Neuron (in vitro differentiated cells): ENCODE measurements around the gene PUM1.
"Not testable (repeated sequence)": the region's sequence is repeated elsewhere in the genome, so short reads cannot be mapped to it uniquely, and the experiment has no call there.

Experiments
- H2AFZ ChIP-seq: one replicate; pipeline ENCODE4 v1.6.1; 2013; ENCODE audit warnings: low read depth, mild to moderate bottlenecking, inconsistent platforms, low read length, moderate library complexity
- H3K27me3 ChIP-seq: one replicate; pipeline ENCODE4 v1.6.1; 2013; ENCODE audit warnings: low read length; ENCODE audit not compliant: insufficient read depth
- H3K36me3 ChIP-seq: one replicate; pipeline ENCODE4 v1.6.1; 2013; ENCODE audit warnings: low read length; ENCODE audit not compliant: insufficient read depth
- H3K4me1 ChIP-seq: one replicate; pipeline ENCODE4 v1.6.1; 2013; ENCODE audit warnings: low read length; ENCODE audit not compliant: insufficient read depth
- H3K4me3 ChIP-seq: 2 replicates; pipeline ENCODE4 v1.5.1; 2013; ENCODE audit warnings: mild to moderate bottlenecking, low read length, moderate library complexity
- H3K9me3 ChIP-seq: one replicate; pipeline ENCODE4 v1.6.1; 2013; ENCODE audit warnings: low read length

PUM1 gene

DNA sequence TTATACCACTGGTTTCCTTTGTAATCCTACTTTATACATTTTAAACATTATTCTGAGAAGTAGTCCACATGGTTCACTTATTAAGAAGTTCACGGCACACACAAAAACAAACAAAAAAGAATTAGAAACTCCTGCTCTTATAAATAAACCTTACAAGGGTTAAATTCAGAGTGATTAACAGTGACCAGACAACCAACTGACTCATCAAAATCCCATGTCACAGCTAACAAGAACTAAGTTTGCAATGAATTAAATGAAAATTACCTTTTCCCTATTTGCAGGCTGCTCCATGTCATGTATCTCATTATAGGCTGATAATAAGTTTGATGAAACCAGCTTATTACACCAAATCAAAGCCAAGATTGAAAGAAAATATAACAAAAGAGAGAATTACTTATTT lies 77.5 kb downstream of the PUM1 start:
- Histone ChIP-seq H3K4me1 (no peaks in the 10 kb centered on the region), H3K4me3 (no peak overlapping the region), H3K36me3 (peaks cover 59% of the 10 kb centered on the region)

GRCh38 chr1:30986755-30987154 lies 78.8 kb downstream of the PUM1 start:
- no peak overlapping the region for H3K4me3 ChIP-seq
- no peaks in the 10 kb centered on the region for H3K4me1 ChIP-seq
- H3K36me3 ChIP-seq: peaks cover 57% of the 10 kb centered on the region

More for the DNA sequence above, 77.5 kb downstream of the PUM1 start:
- Histone ChIP-seq H2AFZ (no peak overlapping the region), H3K9me3 (peaks cover 3% of the 10 kb centered on the region), H3K27me3 (no peaks in the 10 kb centered on the region)

GRCh38 chr1:30984991-30985503 lies 80.5 kb downstream of the PUM1 start:
- H3K36me3 ChIP-seq: peaks cover 56% of the 10 kb centered on the region
- no peaks in the 10 kb centered on the region for H3K4me1 ChIP-seq
- no peak overlapping the region for H2AFZ ChIP-seq
- H3K27me3 ChIP-seq: no peaks in the 10 kb centered on the region
- H3K9me3 ChIP-seq: no peaks in the 10 kb centered on the region
- H3K4me3 ChIP-seq: no peak overlapping the region

More at GRCh38 chr1:30986755-30987154, 78.8 kb downstream of the PUM1 start:
- H3K9me3 ChIP-seq: no peaks in the 10 kb centered on the region
- H2AFZ ChIP-seq: no peak overlapping the region
- no peaks in the 10 kb centered on the region for H3K27me3 ChIP-seq

GRCh38 chr1:30984165-30984889 lies 81.2 kb downstream of the PUM1 start:
- Histone ChIP-seq H2AFZ (no peak overlapping the region), H3K4me1 (no peaks in the 10 kb centered on the region), H3K4me3 (no peak overlapping the region), H3K27me3 (no peaks in the 10 kb centered on the region), H3K36me3 (peaks cover 57% of the 10 kb centered on the region), H3K9me3 (peaks cover 1% of the 10 kb centered on the region)

DNA sequence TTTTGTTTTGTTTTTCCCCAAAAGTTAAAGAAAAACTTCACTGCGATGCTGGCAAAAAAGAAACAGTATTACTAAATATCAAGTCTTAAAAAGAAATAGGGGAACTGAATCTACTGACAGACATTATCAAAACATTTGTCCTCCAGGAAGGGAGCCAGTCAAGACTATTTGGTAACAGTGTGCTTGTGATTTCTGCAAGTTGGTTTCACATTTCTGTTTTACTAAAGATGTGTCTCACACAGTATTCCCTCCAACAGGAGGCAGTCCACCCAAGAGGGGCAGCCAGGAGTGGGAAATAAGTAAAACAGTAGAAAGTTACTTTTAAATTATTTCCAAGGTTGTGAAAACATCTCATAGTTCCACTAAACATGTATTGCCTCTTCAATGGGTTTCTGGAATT lies 82.6 kb downstream of the PUM1 start:
- no peak overlapping the region for H3K4me3 ChIP-seq
- peaks cover 60% of the 10 kb centered on the region for H3K36me3 ChIP-seq
- H3K9me3 ChIP-seq: peaks cover 3% of the 10 kb centered on the region
- H3K4me1 ChIP-seq: no peaks in the 10 kb centered on the region
- H2AFZ ChIP-seq: no peak overlapping the region
- no peaks in the 10 kb centered on the region for H3K27me3 ChIP-seq

DNA sequence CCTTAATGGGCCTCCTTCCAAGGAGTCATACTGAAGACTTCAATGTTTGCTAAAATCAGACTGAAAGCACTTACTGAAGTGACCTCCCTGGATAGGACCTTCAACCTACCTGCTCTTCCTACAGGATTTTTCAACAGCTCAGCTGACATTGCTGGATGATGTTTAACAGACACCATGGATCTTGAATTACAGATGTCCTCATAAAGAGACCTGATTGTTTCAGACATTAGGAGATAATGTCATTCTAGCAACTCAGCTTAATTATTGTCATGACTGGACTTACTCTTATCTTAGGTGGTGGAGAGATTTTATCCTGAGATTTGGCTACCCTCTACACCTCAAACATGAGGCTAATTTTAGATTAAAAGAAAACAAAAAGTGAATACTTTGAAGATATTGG lies 83.1 kb downstream of the PUM1 start:
- Histone ChIP-seq H3K4me3 (no peak overlapping the region), H3K9me3 (peaks cover 3% of the 10 kb centered on the region), H3K4me1 (no peaks in the 10 kb centered on the region), H3K27me3 (no peaks in the 10 kb centered on the region), H2AFZ (no peak overlapping the region), H3K36me3 (peaks cover 64% of the 10 kb centered on the region)

- Histone ChIP-seq H3K4me3 (no peak overlapping the region), H3K36me3 (peaks cover 77% of the 10 kb centered on the region), H3K4me1 (no peaks in the 10 kb centered on the region), H2AFZ (no peak overlapping the region), H3K27me3 (no peaks in the 10 kb centered on the region), H3K9me3 (peaks cover 3% of the 10 kb centered on the region)
These were observed 84.3 kb downstream of the PUM1 start for GRCh38 chr1:30981172-30981571.

- no peak overlapping the region for H3K4me3 ChIP-seq
- no peaks in the 10 kb centered on the region for H3K4me1 ChIP-seq
- H3K9me3 ChIP-seq: peaks cover 3% of the 10 kb centered on the region
- H2AFZ ChIP-seq: no peak overlapping the region
- no peaks in the 10 kb centered on the region for H3K27me3 ChIP-seq
- H3K36me3 ChIP-seq: peaks cover 89% of the 10 kb centered on the region
These were observed 88.0 kb downstream of the PUM1 start for GRCh38 chr1:30977511-30977910.

DNA sequence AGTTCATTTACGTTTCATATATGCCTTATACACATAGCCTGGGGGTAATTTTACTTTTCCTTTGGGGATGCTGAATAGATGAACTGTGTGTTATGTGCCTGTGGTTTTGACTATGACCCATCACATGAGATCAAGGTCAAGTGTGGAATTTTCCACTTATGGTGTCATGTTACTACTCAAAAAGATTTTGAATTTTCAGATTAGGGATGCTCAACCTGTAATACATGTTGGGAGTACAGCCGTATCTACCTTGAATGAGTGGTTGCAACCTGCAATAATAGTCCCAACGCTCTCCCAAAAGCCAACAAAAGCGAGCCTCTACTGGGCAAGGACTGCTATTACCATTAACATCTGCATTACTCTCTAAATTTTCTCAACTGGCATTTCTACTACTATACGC lies 88.4 kb downstream of the PUM1 start:
- Histone ChIP-seq H2AFZ (no peak overlapping the region), H3K27me3 (no peaks in the 10 kb centered on the region), H3K36me3 (peaks cover 85% of the 10 kb centered on the region), H3K4me3 (no peak overlapping the region), H3K9me3 (peaks cover 3% of the 10 kb centered on the region), H3K4me1 (no peaks in the 10 kb centered on the region)

DNA sequence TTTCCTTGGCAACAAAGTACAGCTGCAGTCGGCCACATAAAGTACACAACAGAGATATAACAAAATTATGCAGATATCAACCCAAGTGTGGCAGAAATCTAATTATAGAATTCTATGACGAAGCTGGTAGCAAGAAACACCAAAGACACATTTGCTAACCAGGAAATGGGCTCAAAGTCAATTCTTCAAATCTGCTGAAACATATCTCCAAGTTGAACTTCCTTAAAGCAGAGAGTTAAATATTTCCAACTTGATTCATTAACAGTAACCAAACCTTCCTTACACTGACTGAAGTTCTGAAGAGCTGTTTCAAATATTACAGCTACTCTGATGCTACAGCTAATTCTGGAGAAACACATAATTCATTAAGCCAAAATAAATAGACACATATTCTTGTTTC lies 89.4 kb downstream of the PUM1 start:
- Histone ChIP-seq H3K4me3 (no peak overlapping the region), H3K36me3 (peaks cover 83% of the 10 kb centered on the region), H3K9me3 (peaks cover 3% of the 10 kb centered on the region), H3K27me3 (no peaks in the 10 kb centered on the region), H3K4me1 (no peaks in the 10 kb centered on the region), H2AFZ (no peak overlapping the region)

DNA sequence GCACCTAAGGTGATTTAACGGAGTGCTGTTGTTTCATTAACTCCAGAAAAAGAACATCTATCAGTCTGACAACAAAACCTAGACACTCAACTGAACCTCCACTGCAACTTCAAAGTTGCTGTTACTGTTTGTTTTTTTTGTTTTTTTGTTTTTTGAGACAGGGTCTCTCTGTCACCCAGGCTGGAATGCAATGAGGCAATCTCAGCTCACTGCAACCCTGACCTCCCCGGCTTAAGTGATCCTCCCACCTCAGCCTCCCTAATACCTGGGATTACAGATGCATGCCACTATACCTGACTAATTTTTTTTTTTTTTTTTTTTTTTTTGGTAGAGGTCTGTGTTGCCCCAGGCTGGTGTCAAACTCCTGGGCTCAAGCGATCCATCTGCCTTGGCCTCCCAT lies 90.3 kb downstream of the PUM1 start:
- H3K9me3 ChIP-seq: peaks cover 3% of the 10 kb centered on the region

DNA sequence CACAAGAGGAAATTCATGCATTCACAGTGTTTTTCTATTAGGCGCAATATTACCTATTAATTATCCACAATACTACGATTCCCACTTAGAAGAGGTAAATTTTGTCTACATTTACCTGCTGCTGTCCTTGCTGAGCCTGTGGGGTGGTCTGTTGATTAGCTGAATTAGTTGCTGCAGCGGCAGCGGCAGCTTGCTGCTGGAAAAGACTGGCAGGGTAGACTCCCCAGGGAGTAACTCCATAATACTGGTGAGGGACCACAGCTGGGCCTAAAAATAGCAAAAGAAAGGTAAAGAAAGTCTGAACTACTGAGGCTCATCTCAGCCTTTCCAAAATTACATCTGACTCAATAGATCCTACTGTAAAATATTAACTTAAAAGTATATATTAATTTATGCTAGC lies 91.0 kb downstream of the PUM1 start:
- no peaks in the 10 kb centered on the region for H3K4me1 ChIP-seq
- no peaks in the 10 kb centered on the region for H3K27me3 ChIP-seq
- H3K36me3 ChIP-seq: peaks cover 83% of the 10 kb centered on the region
- no peak overlapping the region for H3K4me3 ChIP-seq
- H2AFZ ChIP-seq: no peak overlapping the region
- H3K9me3 ChIP-seq: peaks cover 2% of the 10 kb centered on the region

More for the DNA sequence above, 90.3 kb downstream of the PUM1 start:
- Histone ChIP-seq H3K4me1 (no peaks in the 10 kb centered on the region), H3K27me3 (no peaks in the 10 kb centered on the region), H3K36me3 (peaks cover 83% of the 10 kb centered on the region), H2AFZ (no peak overlapping the region), H3K4me3 (no peak overlapping the region)

DNA sequence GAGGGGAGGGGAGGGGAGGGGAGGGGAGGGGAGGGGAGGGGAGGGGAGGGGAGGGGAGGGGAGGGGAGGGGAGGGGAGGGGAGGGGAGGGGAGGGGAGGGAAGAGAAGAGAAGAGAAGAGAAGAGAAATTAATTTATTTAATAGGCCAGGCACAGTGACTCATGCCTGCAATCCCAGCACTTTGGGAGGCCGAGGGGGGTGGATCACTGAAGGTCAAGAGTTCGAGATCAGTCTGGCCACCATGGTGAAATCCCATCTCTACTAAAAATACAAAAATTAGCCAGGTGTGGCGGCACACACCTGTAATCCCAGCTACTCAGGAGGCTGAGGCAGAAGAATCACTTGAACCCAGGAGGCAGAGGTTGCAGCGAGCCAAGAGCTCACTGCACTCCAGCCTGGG lies 93.2 kb downstream of the PUM1 start:
- H3K4me1 ChIP-seq, H3K4me3 ChIP-seq, H3K27me3 ChIP-seq, H2AFZ ChIP-seq, H3K9me3 ChIP-seq: not testable (repeated sequence)
- peaks cover 83% of the 10 kb centered on the region for H3K36me3 ChIP-seq

DNA sequence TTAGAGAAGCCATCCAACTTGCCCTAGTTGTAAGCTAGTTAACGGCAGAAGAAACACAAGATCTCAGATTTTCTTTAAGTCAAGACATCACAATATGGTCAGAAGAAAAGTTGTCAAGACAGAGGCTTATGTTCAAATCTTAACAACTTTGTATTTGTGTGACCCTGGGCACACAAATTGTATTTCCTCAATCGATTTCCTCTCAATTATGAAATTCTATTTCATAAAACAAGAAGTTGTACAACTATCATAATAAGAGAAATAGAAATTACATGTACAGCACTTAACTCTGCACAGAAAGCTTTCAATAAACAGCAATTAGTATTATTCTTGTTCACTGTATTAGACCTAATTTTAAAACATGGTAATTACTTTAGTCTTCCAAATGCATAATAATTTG lies 94.0 kb downstream of the PUM1 start:
- Histone ChIP-seq H3K27me3 (no peaks in the 10 kb centered on the region), H3K4me3 (no peak overlapping the region), H2AFZ (no peak overlapping the region), H3K4me1 (peaks cover 2% of the 10 kb centered on the region), H3K36me3 (peaks cover 83% of the 10 kb centered on the region), H3K9me3 (no peaks in the 10 kb centered on the region)
